NB4 (cell line): ENCODE data around the gene ZMYM2.
"Not testable (repeated sequence)": the region's sequence is repeated elsewhere in the genome, so short reads cannot be mapped to it uniquely, and the experiment has no call there.

Source experiments
- CTCF ChIP-seq: IDR thresholded peaks from one replicate; pipeline ENCODE4 v1.5.1; 2012; ENCODE audit warnings: low read depth, low read length
- MAX ChIP-seq: IDR thresholded peaks from 2 replicates; pipeline ENCODE4 v1.6.1; 2011; ENCODE audit warnings: low read depth, low read length
- MYC ChIP-seq: IDR thresholded peaks from 2 replicates; pipeline ENCODE4 v1.6.1; 2011; ENCODE audit warnings: low read depth, low read length

DNA sequence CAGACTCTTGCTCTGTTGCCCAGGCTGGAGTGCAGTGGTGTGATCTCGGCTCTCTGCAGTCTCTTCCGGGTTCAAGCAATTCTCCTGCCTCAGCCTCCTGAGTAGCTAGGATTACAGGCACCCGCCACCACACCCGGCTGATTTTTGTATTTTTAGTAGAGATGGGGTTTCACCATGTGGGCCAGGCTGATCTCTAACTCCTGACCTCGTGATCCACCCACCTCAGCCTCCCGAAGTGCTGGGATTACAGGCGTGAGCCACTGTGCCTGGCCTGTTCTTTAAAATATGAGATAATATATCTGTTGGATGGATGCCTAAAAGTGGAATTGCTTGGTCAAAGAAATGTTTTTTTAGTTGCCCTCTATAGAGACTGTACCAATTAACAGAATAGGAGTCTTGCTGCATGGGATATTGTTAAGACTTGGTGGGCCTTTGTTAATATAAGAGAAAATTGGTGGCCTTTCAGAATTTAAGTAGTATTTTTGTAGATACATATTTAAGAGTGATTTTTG lies 16.0 kb downstream of the ZMYM2 start:
- not testable (repeated sequence) for TF ChIP-seq MYC, CTCF, MAX
